K562 (cell line): Measurements from ENCODE around the gene NBDY. TPM values are rescaled to one million over a fixed set of nuclear protein-coding genes. Genes with fewer than 3 reads are reported as not detected.
"Not testable (repeated sequence)": the region's sequence is repeated elsewhere in the genome, so short reads cannot be mapped to it uniquely, and the experiment has no call there.

Experiments used
- ATAC-seq: fragments of 200-7000 bp; cut with Tn5 transposase; 3 replicates; pipeline ENCODE4 v1.9.1; 2020; ENCODE audit warnings: moderate library complexity
- BruUV-seq: library from RNA; stranded (reverse); fragments of 400-500 nt; replicated peaks from 2 replicates; lab custom pipeline; 2021; lab: Mats Ljungman, UMichigan
- CTCF ChIA-PET: fragments of 300-600 bp; formaldehyde crosslinking; extraction: SDS; loops from one replicate; lab custom pipeline; 2021; ENCODE audit warnings: low intra/inter-chr PET ratio; lab: Yijun Ruan, JAX
- POLR2A ChIA-PET: fragments of 300-600, 350-650 bp; sonication (Branson Sonifier 250); formaldehyde crosslinking; extraction: SDS; loops from one replicate; lab custom pipeline; 2021; ENCODE audit warnings: antibody characterized with exemption, inconsistent platforms; lab: Yijun Ruan, JAX
- DNase-seq, 4 experiments: peaks; one replicate each; pipeline versions ENCODE4 v3.0.0 to v3.0.0-alpha.2; 2011 to 2018; ENCODE audit warnings: low spot score in 3 of 4, mixed read lengths in 3 of 4; ENCODE audit errors: extremely low read depth in 1 of 4
- FAIRE-seq: peaks from 2 replicates; lab custom pipeline; 2011; peaks lifted over from hg19 to GRCh38; lab: Jason Lieb, UNC
- H2AFZ ChIP-seq: 2 replicates; pipeline ENCODE4 v1.6.0; 2011; ENCODE audit warnings: low read depth, low read length, control low read depth, inconsistent platforms
- H3K27ac ChIP-seq: fragments of 200-600 bp; 3 replicates; pipeline ENCODE4 v1.8.0; 2011; ENCODE audit warnings: low read depth, mild to moderate bottlenecking, control low read depth, inconsistent platforms, low read length, moderate library complexity, mixed read lengths; ENCODE audit errors: extremely low read depth
- H3K27me3 ChIP-seq, 2 experiments: fragments of 300-600 bp in 1 of 2; 2 replicates in 1 of 2; 3 replicates in 1 of 2; pipeline versions ENCODE4 v1.6.0 to v1.8.0; 2011; ENCODE audit warnings: inconsistent platforms in 2 of 2, low read length in 2 of 2, mild to moderate bottlenecking in 1 of 2, mixed read lengths in 1 of 2, moderate library complexity in 1 of 2; ENCODE audit not compliant: control insufficient read depth in 2 of 2, insufficient read depth in 2 of 2
- H3K36me3 ChIP-seq: fragments of 300-600 bp; 3 replicates; pipeline ENCODE4 v1.8.0; 2011; ENCODE audit warnings: mild to moderate bottlenecking, low read length, inconsistent platforms; ENCODE audit not compliant: control insufficient read depth, insufficient read depth
- H3K4me1 ChIP-seq, 2 experiments: fragments of 200-600 bp in 1 of 2; replicated peaks in 1 of 2; 2 replicates in 1 of 2; 3 replicates in 1 of 2; pipeline versions ENCODE4 v1.5.1 to v1.8.0; 2011; ENCODE audit warnings: inconsistent platforms in 2 of 2, low read length in 2 of 2, mild to moderate bottlenecking in 1 of 2, mixed read lengths in 1 of 2, moderate library complexity in 1 of 2; ENCODE audit not compliant: control insufficient read depth in 2 of 2, insufficient read depth in 2 of 2
- H3K4me2 ChIP-seq: 2 replicates; pipeline ENCODE4 v1.6.1; 2011; ENCODE audit warnings: low read length, control low read depth, inconsistent platforms, mixed read lengths; ENCODE audit not compliant: insufficient read depth
- H3K4me3 ChIP-seq: fragments of 200-600 bp; sonication (generic), shearing (Covaris generic); 2 replicates; pipeline ENCODE4 v1.5.1; 2016; ENCODE audit warnings: control low read depth, inconsistent platforms
- H3K79me2 ChIP-seq: fragments of 200-600 bp; 3 replicates; pipeline ENCODE4 v1.8.0; 2011; ENCODE audit warnings: low read length, inconsistent platforms; ENCODE audit not compliant: control insufficient read depth, insufficient read depth
- H3K9ac ChIP-seq, 2 experiments: 2 replicates each; pipeline versions ENCODE4 v1.6.0 to v1.6.1; 2011; ENCODE audit warnings: low read depth in 2 of 2, low read length in 2 of 2, control low read depth in 1 of 2, inconsistent platforms in 1 of 2, mild to moderate bottlenecking in 1 of 2, mixed read lengths in 1 of 2; ENCODE audit not compliant: insufficient read depth in 1 of 2
- H3K9me1 ChIP-seq: one replicate; pipeline ENCODE4 v1.6.0; 2011; ENCODE audit warnings: inconsistent platforms, mild to moderate bottlenecking, low read length, moderate library complexity; ENCODE audit not compliant: control insufficient read depth, insufficient read depth
- H3K9me3 ChIP-seq: replicated peaks from 2 replicates; pipeline ENCODE4 v1.5.1; 2011; ENCODE audit warnings: low read depth, low read length, inconsistent platforms; ENCODE audit not compliant: control insufficient read depth, insufficient read depth
- H4K20me1 ChIP-seq: replicated peaks from 2 replicates; pipeline ENCODE4 v1.6.1; 2011; ENCODE audit warnings: low read length, inconsistent platforms, mixed read lengths; ENCODE audit not compliant: control insufficient read depth, insufficient read depth
- WGBS: fragments of 100-300 bp; shearing (Covaris generic); methylation state at CpG from one replicate; pipeline ENCODE4 v1.1.6; 2016; ENCODE audit warnings: low coverage, mixed read lengths; ENCODE audit not compliant: insufficient coverage; ENCODE audit errors: missing lambda C conversion rate; 5-methylcytosine and 5-hydroxymethylcytosine counted together
- in situ Hi-C: fragments of 300-500 bp; cut with MboI; formaldehyde crosslinking; loops from 4 replicates; pipeline ENCODE4 v1.15.0; 2018; ENCODE audit warnings: inconsistent platforms, mixed read lengths
- intact Hi-C: fragments of 100-400 bp; cut with micrococcal nuclease; formaldehyde crosslinking; loops from 2 replicates; pipeline ENCODE4 v1.14.2; 2022
- polyA plus RNA-seq, 8 experiments: library from polyadenylated mRNA; depleted of rRNA in 4 of 8; stranded (reverse) in 5 of 8; unstranded in 3 of 8; fragments of >200 nt; fragmentation: Nextera tagmentation in 2 of 8; fragmentation: Illumina TruSeq in 1 of 8; extraction: Ambion mirVana in 2 of 8; extraction: Trizol in 1 of 8; gene quantifications; 2 replicates each; pipeline versions ENCODE4 v1.2.1 to v1.2.3, GENCODE V29; 2011 to 2014; ENCODE audit warnings: inconsistent platforms in 1 of 8, missing spikeins in 1 of 8
- total RNA-seq, 7 experiments: library from RNA; depleted of rRNA in 6 of 7; stranded (reverse); fragments of >200 nt in 6 of 7; fragmentation: Illumina TruSeq in 2 of 7; extraction: Trizol in 2 of 7; gene quantifications; 2 replicates each; pipeline versions ENCODE4 v1.2.1 to v1.2.3, GENCODE V29; 2011 to 2021; ENCODE audit warnings: low replicate concordance in 1 of 7

Gene NBDY
- total and polyA plus RNA-seq, 9 of the 15 experiments (the other 6 are each of a cell fraction or from before 2014, with no cell fraction given), result 1.00 to 24.7 (median 7.0) TPM

GRCh38 chrX:56767348-56768119, 38.5 kb downstream of the NBDY start:
- H3K36me3 ChIP-seq, H3K9me1 ChIP-seq, POLR2A ChIA-PET, H3K9ac ChIP-seq, H3K4me3 ChIP-seq, H3K27me3 ChIP-seq, H3K79me2 ChIP-seq, H4K20me1 ChIP-seq, H2AFZ ChIP-seq, in situ Hi-C loops, CTCF ChIA-PET, DNase-seq, H3K9me3 ChIP-seq, ATAC-seq, H3K27ac ChIP-seq, H3K4me2 ChIP-seq, H3K4me1 ChIP-seq, FAIRE-seq, BruUV-seq, intact Hi-C loops: not testable (repeated sequence)
- 35% methylated on average over 4 of the region's 45 CpGs for WGBS

GRCh38 chrX:56768120-56768660, 39.1 kb downstream of the NBDY start:
- H3K9ac ChIP-seq, H3K4me1 ChIP-seq, CTCF ChIA-PET, H3K4me3 ChIP-seq, intact Hi-C loops, BruUV-seq, H3K4me2 ChIP-seq, H4K20me1 ChIP-seq, FAIRE-seq, H3K27ac ChIP-seq, H3K27me3 ChIP-seq, DNase-seq, H3K9me1 ChIP-seq, H3K9me3 ChIP-seq, in situ Hi-C loops, H2AFZ ChIP-seq, ATAC-seq, H3K79me2 ChIP-seq, POLR2A ChIA-PET, H3K36me3 ChIP-seq: not testable (repeated sequence)
- no CpG with 5 or more reads among the region's 24 CpGs for WGBS

GRCh38 chrX:56772675-56773521, 43.9 kb downstream of the NBDY start:
- H3K9me1 ChIP-seq, ATAC-seq, in situ Hi-C loops, BruUV-seq, H3K4me3 ChIP-seq, H3K9me3 ChIP-seq, H2AFZ ChIP-seq, FAIRE-seq, H3K27ac ChIP-seq, H3K4me2 ChIP-seq, H3K9ac ChIP-seq, POLR2A ChIA-PET, H3K4me1 ChIP-seq, CTCF ChIA-PET, DNase-seq, H3K27me3 ChIP-seq, intact Hi-C loops, H4K20me1 ChIP-seq, H3K36me3 ChIP-seq, H3K79me2 ChIP-seq: not testable (repeated sequence)
- no CpG with 5 or more reads among the region's 32 CpGs for WGBS
